Transverse colon (tissue), 3 donors: ENCODE data around the gene OR2A2.

Experiments used
- CTCF ChIP-seq, 5 experiments: fragments of 200-600 bp in 3 of 5; fragments of 450-650 bp in 2 of 5; sonication (generic) in 3 of 5; IDR thresholded peaks; 1 replicate in 2 of 5; 2 replicates in 3 of 5; pipeline ENCODE4 v1.5.1; 2016 to 2017; ENCODE audit warnings: antibody characterized with exemption in 5 of 5, inconsistent platforms in 3 of 5, mild to moderate bottlenecking in 2 of 5, moderate library complexity in 1 of 5
- POLR2A ChIP-seq: fragments of 450-650 bp; IDR thresholded peaks from one replicate; pipeline ENCODE4 v1.6.1; 2016; ENCODE audit warnings: antibody characterized with exemption, mild to moderate bottlenecking, moderate library complexity

GRCh38 chr7:144085978-144086377 is 23.4 kb upstream of the OR2A2 start, which contains the start of gene OR2A12:
- TF ChIP-seq POLR2A (no peak), CTCF (IDR thresholded peaks at IDR 0.05) (no peak)
